Embryonic facial prominence (tissue), 1 donor: Measurements from ENCODE around the gene MAPK9.
"Not testable (repeated sequence)": the region's sequence is repeated elsewhere in the genome, so short reads cannot be mapped to it uniquely, and the experiment has no call there.

ENCODE experiments used
- DNase-seq: peaks from one replicate; pipeline ENCODE4 v3.0.0-alpha.2; 2016; ENCODE audit errors: extremely low spot score

MAPK9 gene

GRCh38 chr5:180235077-180235476, 56.8 kb downstream of the MAPK9 start:
- DNase-seq: no peak

GRCh38 chr5:180234271-180234670, 57.6 kb downstream of the MAPK9 start:
- no peak for DNase-seq

- no peak for DNase-seq
Observed at GRCh38 chr5:180233729-180234128, 58.2 kb downstream of the MAPK9 start.

GRCh38 chr5:180230017-180230416, 61.9 kb downstream of the MAPK9 start:
- DNase-seq: no peak

GRCh38 chr5:180222056-180222455, 69.8 kb downstream of the MAPK9 start:
- no peak for DNase-seq

GRCh38 chr5:180217797-180218196, 74.1 kb downstream of the MAPK9 start:
- DNase-seq: no peak

- DNase-seq: no peak
Observed at GRCh38 chr5:180216646-180217171, 75.2 kb downstream of the MAPK9 start.

GRCh38 chr5:180215783-180216630, 75.9 kb downstream of the MAPK9 start:
- DNase-seq: no peak

GRCh38 chr5:180214870-180215770, 76.8 kb downstream of the MAPK9 start:
- no peak for DNase-seq

- DNase-seq: no peak
Observed at GRCh38 chr5:180213657-180214207, 78.2 kb downstream of the MAPK9 start.

- no peak for DNase-seq
Observed at GRCh38 chr5:180213256-180213600, 78.7 kb downstream of the MAPK9 start.

GRCh38 chr5:180212363-180213255, 79.3 kb downstream of the MAPK9 start:
- no peak for DNase-seq

GRCh38 chr5:180211761-180212035, 80.2 kb downstream of the MAPK9 start:
- DNase-seq: no peak

- DNase-seq: no peak
Observed at GRCh38 chr5:180210961-180211760, 80.7 kb downstream of the MAPK9 start.

- DNase-seq: not testable (repeated sequence)
Observed at GRCh38 chr5:180210077-180210476, 81.8 kb downstream of the MAPK9 start.

GRCh38 chr5:180209137-180209581, 82.7 kb downstream of the MAPK9 start, which contains the start of gene RASGEF1C:
Gene RASGEF1C (minus strand): TSS chr5:180209211. CDS start chr5:180138052, 71,159 bp downstream.
- peak; percentile 20 for DNase-seq

- DNase-seq: no peak
Observed at GRCh38 chr5:180208435-180209081, 83.3 kb downstream of the MAPK9 start.

- no peak for DNase-seq
Observed at GRCh38 chr5:180208038-180208434, 83.8 kb downstream of the MAPK9 start.

- DNase-seq: no peak
Observed at GRCh38 chr5:180207593-180207992, 84.3 kb downstream of the MAPK9 start.

- DNase-seq: no peak
Observed at GRCh38 chr5:180206993-180207392, 84.9 kb downstream of the MAPK9 start.
